Activated B cell treated with CpG ODN at 0.5 μM for 24 hours (primary cell): ENCODE data around the gene TBX4. TPM values are rescaled to one million over a fixed set of nuclear protein-coding genes. Genes with fewer than 3 reads are reported as not detected.
"Not testable (repeated sequence)": the region's sequence is repeated elsewhere in the genome, so short reads cannot be mapped to it uniquely, and the experiment has no call there.

ENCODE experiments used
- ATAC-seq: fragments of 200-7000 bp; cut with Tn5 transposase; one replicate; pipeline ENCODE4 v1.10.0; 2021; ENCODE audit warnings: low read depth, mild to moderate bottlenecking, moderate library complexity
- CTCF ChIA-PET: fragments of 350-600 bp; sonication (Branson Sonifier 250); formaldehyde crosslinking; loops from one replicate; lab custom pipeline; 2021; ENCODE audit warnings: antibody characterized with exemption; lab: Charles Lee
- POLR2A ChIA-PET: fragments of 350-600 bp; sonication (Branson Sonifier 250); formaldehyde crosslinking; loops from one replicate; lab custom pipeline; 2021; ENCODE audit warnings: antibody characterized with exemption; lab: Charles Lee
- DNase-seq: peaks from one replicate; pipeline ENCODE4 v3.0.0; 2022
- H3K27ac Mint-ChIP-seq: one replicate; pipeline ENCODE4 v1.8.0; 2020; ENCODE audit warnings: mixed read lengths
- H3K27me3 Mint-ChIP-seq: one replicate; pipeline ENCODE4 v1.8.0; 2021; ENCODE audit warnings: mixed read lengths
- H3K36me3 Mint-ChIP-seq: one replicate; pipeline ENCODE4 v1.8.0; 2021; ENCODE audit warnings: low read depth, mixed read lengths
- H3K4me1 Mint-ChIP-seq: one replicate; pipeline ENCODE4 v1.8.0; 2021; ENCODE audit warnings: mixed read lengths
- H3K4me3 Mint-ChIP-seq: one replicate; pipeline ENCODE4 v1.8.0; 2020; ENCODE audit warnings: mild to moderate bottlenecking, mixed read lengths
- H3K9me3 Mint-ChIP-seq: one replicate; pipeline ENCODE4 v1.8.0; 2020; ENCODE audit warnings: mixed read lengths
- intact Hi-C: fragments of 100-400 bp; cut with micrococcal nuclease; formaldehyde crosslinking; loops from one replicate; pipeline ENCODE4 v1.15.1; 2024
- total RNA-seq: library from RNA; stranded (reverse); gene quantifications from 2 replicates; pipeline ENCODE4 v1.2.3, GENCODE V29; 2022
- TF ChIP-seq, protein P1 (sequence below): fragments of 200-600 bp; IDR thresholded peaks from one replicate; pipeline ENCODE4 v1.8.0; 2022; ENCODE audit warnings: antibody characterized with exemption, mild to moderate bottlenecking

TBX4 gene
- total RNA-seq, 1 donor from 2014 or later, result not detected

GRCh38 chr17:61505846-61506627, 53.8 kb downstream of the TBX4 start:
- POLR2A ChIA-PET, result no interaction called here
- ATAC-seq (no peak), DNase-seq (no peak)
- Mint-ChIP-seq H3K4me3 (no peak overlapping the region), H3K4me1 (no peaks in the 10 kb centered on the region), H3K9me3 (no peaks in the 10 kb centered on the region), H3K27ac (no peak overlapping the region), H3K27me3 (peaks cover 28% of the 10 kb centered on the region), H3K36me3 (no peaks in the 10 kb centered on the region)
- intact Hi-C loops, result no loop called here
- CTCF ChIA-PET, result no interaction called here
- TF ChIP-seq, protein P1, sequence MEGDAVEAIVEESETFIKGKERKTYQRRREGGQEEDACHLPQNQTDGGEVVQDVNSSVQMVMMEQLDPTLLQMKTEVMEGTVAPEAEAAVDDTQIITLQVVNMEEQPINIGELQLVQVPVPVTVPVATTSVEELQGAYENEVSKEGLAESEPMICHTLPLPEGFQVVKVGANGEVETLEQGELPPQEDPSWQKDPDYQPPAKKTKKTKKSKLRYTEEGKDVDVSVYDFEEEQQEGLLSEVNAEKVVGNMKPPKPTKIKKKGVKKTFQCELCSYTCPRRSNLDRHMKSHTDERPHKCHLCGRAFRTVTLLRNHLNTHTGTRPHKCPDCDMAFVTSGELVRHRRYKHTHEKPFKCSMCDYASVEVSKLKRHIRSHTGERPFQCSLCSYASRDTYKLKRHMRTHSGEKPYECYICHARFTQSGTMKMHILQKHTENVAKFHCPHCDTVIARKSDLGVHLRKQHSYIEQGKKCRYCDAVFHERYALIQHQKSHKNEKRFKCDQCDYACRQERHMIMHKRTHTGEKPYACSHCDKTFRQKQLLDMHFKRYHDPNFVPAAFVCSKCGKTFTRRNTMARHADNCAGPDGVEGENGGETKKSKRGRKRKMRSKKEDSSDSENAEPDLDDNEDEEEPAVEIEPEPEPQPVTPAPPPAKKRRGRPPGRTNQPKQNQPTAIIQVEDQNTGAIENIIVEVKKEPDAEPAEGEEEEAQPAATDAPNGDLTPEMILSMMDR, result no peak

DNA sequence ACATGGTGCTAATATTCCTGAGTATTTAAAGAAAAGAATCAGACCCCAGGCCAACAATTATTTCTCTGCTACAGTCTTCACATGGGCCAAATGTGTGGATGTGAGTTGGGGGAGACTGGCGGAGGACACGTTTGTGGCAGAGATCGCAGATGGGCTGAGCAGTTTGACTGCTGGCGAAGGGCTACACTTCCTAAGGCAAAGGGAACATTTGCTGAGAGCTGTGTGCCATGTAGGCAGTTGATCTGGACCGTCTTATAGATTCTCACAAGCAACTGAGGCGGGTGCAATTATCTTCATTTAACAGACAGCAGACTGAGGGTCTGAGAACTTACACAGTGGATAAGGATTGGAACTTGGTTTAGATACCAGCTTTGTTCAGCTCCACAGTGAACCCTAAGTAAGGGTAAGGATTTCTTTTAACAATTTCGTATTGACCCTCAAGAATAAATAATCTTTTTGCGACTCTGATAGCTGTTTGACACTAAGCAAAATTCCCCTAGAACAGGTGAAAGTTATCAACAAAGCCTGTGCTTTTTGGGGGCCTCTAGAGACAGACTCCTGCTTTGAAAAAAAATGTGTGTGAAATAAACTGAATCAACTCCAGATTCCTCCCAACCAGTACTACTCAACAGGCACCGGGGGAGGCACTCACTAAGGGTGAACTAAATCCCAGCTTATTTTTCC, 55.3 kb downstream of the TBX4 start:
- no peak for DNase-seq
- ChIA-PET POLR2A (no interaction called here), CTCF (no interaction called here)
- Mint-ChIP-seq H3K27me3 (peaks cover 22% of the 10 kb centered on the region), H3K27ac (no peak overlapping the region), H3K9me3 (no peaks in the 10 kb centered on the region), H3K4me1 (no peaks in the 10 kb centered on the region), H3K4me3 (no peak overlapping the region), H3K36me3 (no peaks in the 10 kb centered on the region)
- intact Hi-C loops, result no loop called here
- TF ChIP-seq, protein P1, result no peak
- no peak for ATAC-seq

DNA sequence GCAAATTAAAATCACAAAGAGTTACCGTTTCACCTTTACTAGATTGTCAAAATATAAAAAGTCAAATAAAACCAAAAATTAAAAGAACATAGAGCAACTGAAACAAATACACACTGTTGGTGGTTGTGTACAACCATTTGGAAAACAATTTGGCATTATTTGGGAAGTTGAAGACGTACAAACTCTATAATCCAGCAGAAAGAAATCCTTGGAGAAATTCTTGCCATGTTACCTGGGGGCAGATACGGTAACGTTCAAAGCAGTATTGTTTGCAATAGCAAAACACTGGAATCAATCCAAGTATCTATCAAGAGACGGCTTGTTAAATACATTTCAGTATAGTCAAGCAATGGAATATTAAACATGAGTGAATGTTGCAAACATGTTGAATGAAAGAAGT, 56.7 kb downstream of the TBX4 start:
- TF ChIP-seq, protein P1, result no peak
- H3K27ac Mint-ChIP-seq, result no peak overlapping the region
- CTCF ChIA-PET, result no interaction called here
- peaks cover 22% of the 10 kb centered on the region for H3K27me3 Mint-ChIP-seq
- no peak overlapping the region for H3K4me3 Mint-ChIP-seq
- intact Hi-C loops, result no loop called here
- DNase-seq, result no peak
- no peaks in the 10 kb centered on the region for H3K9me3 Mint-ChIP-seq
- no peaks in the 10 kb centered on the region for H3K4me1 Mint-ChIP-seq
- POLR2A ChIA-PET, result no interaction called here
- ATAC-seq, result no peak
- no peaks in the 10 kb centered on the region for H3K36me3 Mint-ChIP-seq

DNA sequence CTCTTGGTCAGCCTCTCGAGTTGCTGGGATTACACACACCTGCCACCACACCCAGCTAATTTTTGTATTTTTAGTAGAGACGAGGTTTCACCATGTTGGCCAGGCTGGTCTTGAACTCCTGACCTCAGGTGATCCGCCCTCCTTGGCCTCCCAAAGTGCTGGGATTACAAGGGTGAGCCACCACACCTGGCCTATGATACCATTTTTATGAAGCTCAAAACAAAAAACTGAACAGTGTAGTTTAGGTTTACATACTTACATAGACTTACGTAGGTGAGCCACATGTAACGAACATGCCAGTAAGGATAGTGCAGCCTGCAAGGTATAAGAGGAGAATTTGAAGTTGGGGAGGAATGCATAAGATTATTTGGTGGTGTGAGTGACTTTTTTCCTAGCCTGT, 57.2 kb downstream of the TBX4 start:
- CTCF ChIA-PET, H3K36me3 Mint-ChIP-seq, DNase-seq, H3K27ac Mint-ChIP-seq, H3K4me3 Mint-ChIP-seq, POLR2A ChIA-PET, H3K4me1 Mint-ChIP-seq, ATAC-seq, intact Hi-C loops, H3K9me3 Mint-ChIP-seq: not testable (repeated sequence)
- peaks cover 22% of the 10 kb centered on the region for H3K27me3 Mint-ChIP-seq

GRCh38 chr17:61510237-61510636, 58.0 kb downstream of the TBX4 start:
- ATAC-seq (no peak), DNase-seq (no peak)
- Mint-ChIP-seq H3K27me3 (peaks cover 16% of the 10 kb centered on the region), H3K36me3 (no peaks in the 10 kb centered on the region), H3K4me1 (no peaks in the 10 kb centered on the region), H3K9me3 (no peaks in the 10 kb centered on the region), H3K27ac (no peak overlapping the region), H3K4me3 (no peak overlapping the region)
- TF ChIP-seq, protein P1, result no peak
- ChIA-PET POLR2A (interaction anchor here (0.6 kb wide), 1 partner anchor 28 kb away, joined by 8 read pairs; no protein-coding TSS in a partner anchor), CTCF (no interaction called here)
- intact Hi-C loops, result no loop called here
